GM21381 (cell line): ENCODE data around the gene NR6A1.

Experiments used
- ATAC-seq: cut with Tn5 transposase; IDR thresholded peaks from one replicate; pipeline ENCODE4 v1.9.1; 2021; ENCODE audit warnings: mild to moderate bottlenecking, moderate library complexity; ENCODE audit not compliant: unreplicated experiment

NR6A1 gene

GRCh38 chr9:124594225-124594624, 176.9 kb downstream of the NR6A1 start:
- ATAC-seq: no peak

- no peak for ATAC-seq
These were observed 177.5 kb downstream of the NR6A1 start for GRCh38 chr9:124593651-124594058.

DNA sequence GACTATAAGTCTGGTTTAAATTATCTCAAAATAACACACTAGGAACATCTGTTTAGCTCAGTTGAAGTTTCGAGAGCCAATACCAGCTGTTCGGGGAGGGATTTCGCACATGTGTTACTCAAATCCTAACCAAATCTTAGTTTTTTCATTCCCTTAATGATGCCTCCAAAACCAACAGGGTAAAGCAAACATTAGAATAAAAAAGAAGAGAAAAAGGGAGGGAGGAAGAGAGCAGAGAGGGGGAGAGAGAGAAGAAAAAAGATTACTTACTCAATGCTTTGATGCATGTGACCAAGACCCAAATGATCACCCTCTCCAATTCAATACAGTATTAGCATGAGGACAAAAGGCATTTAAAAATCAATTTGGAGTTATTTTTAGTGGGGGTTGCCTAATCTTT, 177.9 kb downstream of the NR6A1 start:
- ATAC-seq: no peak

- ATAC-seq: no peak
These were observed 180.0 kb downstream of the NR6A1 start for GRCh38 chr9:124590889-124591641.

- ATAC-seq: no peak
These were observed 186.5 kb downstream of the NR6A1 start for GRCh38 chr9:124584631-124585030.

DNA sequence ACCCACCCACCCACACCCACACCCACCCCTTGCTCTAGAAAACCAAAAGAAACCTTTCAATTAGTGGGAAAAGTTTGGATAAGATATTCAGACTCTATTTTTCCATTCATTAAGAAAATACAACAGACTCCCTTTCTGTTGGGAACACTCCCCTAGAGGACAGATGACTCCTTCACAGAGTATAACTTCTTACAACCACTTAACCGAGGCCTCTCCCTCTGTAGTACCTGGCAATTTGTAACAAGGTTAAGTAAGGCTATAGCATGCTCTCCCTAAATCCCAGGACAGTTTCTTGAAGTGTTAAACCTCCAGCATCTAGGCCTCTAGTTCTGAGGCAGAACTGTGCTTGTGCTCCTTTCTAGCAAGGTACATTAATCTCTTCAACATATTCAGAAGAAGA, 188.0 kb downstream of the NR6A1 start:
- no peak for ATAC-seq

DNA sequence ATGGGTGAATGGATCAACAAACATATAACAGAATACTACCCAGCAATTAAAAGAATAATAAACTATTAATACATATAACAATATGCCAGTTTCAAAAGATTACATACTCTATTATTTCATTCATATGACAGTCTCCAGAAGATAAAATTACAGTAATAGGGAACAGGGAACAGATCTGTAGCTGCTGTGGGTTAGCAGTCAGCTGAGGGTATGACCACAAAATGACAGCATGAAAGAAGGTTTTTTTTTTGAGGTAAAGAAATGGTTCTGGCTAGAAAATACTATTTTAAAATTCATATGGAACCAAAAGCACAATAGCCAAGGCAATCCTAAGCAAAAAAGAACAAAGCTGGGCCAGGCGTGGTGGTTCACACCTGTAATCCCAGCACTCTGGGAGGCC, 190.9 kb downstream of the NR6A1 start:
- ATAC-seq: no peak

- no peak for ATAC-seq
These were observed 194.4 kb downstream of the NR6A1 start for GRCh38 chr9:124576751-124577150.

GRCh38 chr9:124574534-124575375, 196.4 kb downstream of the NR6A1 start:
- no peak for ATAC-seq

- ATAC-seq: no peak
These were observed 200.0 kb downstream of the NR6A1 start for GRCh38 chr9:124570942-124571666.

- no peak for ATAC-seq
These were observed 201.2 kb downstream of the NR6A1 start for GRCh38 chr9:124569942-124570341.

- ATAC-seq: no peak
These were observed 203.7 kb downstream of the NR6A1 start for GRCh38 chr9:124567362-124567761.

DNA sequence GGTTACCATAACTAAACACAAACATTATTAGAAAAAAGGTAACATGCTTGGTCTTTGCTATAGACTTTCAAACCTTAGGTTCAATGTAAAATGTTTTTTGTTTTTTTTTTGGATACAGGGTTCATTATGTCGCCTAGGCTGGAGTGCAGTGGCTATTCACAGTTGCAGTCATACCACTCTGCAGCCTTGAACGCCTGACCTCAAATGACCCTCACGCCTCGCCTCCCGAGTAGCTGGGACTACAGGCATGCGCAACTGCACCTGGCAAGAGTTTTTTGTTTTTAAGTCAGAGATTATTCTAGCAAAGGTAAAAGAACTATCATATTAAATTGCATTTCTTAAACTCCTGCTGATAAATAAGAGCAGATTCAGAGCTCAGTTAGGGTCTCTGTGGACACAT, 208.8 kb downstream of the NR6A1 start:
- ATAC-seq: no peak

DNA sequence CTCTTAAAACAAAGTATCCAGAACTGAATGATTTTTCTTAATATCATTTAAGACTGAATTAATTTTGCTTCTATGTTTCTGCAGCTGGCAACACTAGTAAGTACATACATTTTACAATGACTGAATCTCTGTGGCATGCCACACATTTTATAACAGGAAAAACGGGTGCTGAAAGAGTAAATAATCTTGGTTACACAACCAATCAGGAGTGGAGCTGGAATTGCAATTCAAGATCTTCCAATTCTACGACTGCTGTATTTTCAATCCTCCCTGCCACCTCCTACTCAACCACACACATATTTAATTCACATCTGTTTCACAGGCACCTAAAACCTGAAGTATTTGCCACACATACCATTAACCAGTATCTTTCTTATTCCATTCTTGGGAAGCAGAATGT, 211.2 kb downstream of the NR6A1 start:
- no peak for ATAC-seq

- no peak for ATAC-seq
These were observed 212.2 kb downstream of the NR6A1 start for GRCh38 chr9:124558777-124559470.

DNA sequence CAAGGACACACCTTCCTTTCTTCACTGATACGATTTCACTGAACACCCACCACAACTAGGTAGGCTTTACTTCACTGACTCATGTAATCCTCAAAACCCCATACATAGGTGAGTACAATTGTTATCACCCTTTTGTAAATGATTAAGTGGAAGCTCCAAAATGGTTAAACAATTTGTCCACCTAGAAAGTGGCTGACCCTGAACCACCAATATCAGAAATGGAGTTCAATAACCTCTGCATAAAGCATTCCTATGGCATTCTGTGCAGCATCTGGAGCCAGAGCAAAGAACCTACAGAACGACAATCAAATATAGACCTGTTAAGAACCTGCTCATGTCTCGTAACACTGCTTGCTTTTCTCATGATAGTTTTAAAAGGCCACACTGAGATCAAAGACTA, 213.2 kb downstream of the NR6A1 start:
- no peak for ATAC-seq

DNA sequence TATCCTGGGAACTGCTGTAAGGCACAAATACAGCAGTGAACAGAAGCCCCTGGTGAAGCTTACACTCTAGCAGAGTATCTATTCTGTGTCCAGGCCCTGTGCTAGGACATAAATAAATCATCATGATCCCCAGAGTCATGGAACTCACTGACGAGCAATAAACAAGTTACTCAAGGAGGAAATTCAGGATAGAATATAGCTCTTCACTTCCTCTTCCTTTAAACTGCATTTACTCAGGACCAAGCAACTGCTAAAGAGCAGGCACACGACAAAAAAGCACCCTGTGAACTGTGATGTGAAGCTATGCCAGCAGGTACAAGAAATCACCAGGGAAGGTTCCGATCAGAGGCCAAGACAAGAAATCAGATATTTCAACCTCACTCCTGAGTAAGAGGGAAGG, 216.1 kb downstream of the NR6A1 start:
- ATAC-seq: no peak

DNA sequence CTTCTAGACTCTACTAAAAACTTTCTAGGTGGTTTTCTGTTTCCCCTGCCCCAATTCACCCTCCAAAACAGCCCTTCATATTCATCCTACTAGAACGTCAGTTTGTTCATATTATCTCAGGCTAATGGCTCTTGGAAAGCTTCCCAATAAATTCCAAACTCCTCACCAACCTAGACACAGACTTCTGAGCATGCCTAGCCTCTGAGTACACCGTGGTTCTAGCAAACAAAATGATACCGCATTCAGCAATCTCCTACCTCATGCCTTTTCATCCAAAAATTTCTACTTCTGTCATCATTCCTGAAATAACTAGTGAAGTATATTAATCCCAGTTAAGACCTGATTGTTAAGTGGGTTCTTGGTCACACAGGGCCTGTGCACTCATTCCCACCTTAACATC, 217.4 kb downstream of the NR6A1 start:
- ATAC-seq: no peak

DNA sequence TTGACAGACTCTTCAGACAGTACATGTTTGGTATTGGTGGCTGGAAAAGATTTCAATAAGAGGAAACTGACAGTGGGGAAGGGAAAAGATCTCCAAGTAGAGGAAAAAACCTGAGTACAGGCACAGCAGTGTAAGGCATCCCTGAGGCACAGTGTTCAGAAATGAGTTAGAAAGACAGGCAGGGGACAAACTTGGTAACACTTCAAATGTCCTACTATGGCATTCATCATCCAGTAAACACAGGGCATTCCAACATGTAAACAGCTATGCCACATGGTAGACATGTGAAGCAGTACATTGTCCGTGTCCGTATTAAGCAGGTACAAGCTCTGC, 218.9 kb downstream of the NR6A1 start:
- ATAC-seq: no peak

- no peak for ATAC-seq
These were observed 219.4 kb downstream of the NR6A1 start for GRCh38 chr9:124551472-124552272.
